ENCODE measurements around the gene NAPA.

GRCh38 chr19:47485210-47485609, 29.7 kb downstream of the NAPA start:
- no peak for TF ChIP-seq CTCF (IDR thresholded peaks at IDR 0.05 in 4 of 5, conservative IDR thresholded peaks at IDR 0.05 in 1 of 5)
- no peak for TF ChIP-seq POLR2A (IDR thresholded peaks at IDR 0.05)
